K562 (cell line): ENCODE data around the gene REC8. TPM values are rescaled to one million over a fixed set of nuclear protein-coding genes. Genes with fewer than 3 reads are reported as not detected.

Experiments
- ATAC-seq: fragments of 200-7000 bp; cut with Tn5 transposase; 3 replicates; pipeline ENCODE4 v1.9.1; 2020; ENCODE audit warnings: moderate library complexity
- BruUV-seq: library from RNA; stranded (reverse); fragments of 400-500 nt; replicated peaks from 2 replicates; lab custom pipeline; 2021; lab: Mats Ljungman, UMichigan
- CTCF ChIA-PET: fragments of 300-600 bp; formaldehyde crosslinking; extraction: SDS; loops from one replicate; lab custom pipeline; 2021; ENCODE audit warnings: low intra/inter-chr PET ratio; lab: Yijun Ruan, JAX
- POLR2A ChIA-PET: fragments of 300-600, 350-650 bp; sonication (Branson Sonifier 250); formaldehyde crosslinking; extraction: SDS; loops from one replicate; lab custom pipeline; 2021; ENCODE audit warnings: antibody characterized with exemption, inconsistent platforms; lab: Yijun Ruan, JAX
- DNase-seq, 4 experiments: peaks; one replicate each; pipeline versions ENCODE4 v3.0.0 to v3.0.0-alpha.2; 2011 to 2018; ENCODE audit warnings: low spot score in 3 of 4, mixed read lengths in 3 of 4; ENCODE audit errors: extremely low read depth in 1 of 4
- FAIRE-seq: peaks from 2 replicates; lab custom pipeline; 2011; peaks lifted over from hg19 to GRCh38; lab: Jason Lieb, UNC
- H2AFZ ChIP-seq: 2 replicates; pipeline ENCODE4 v1.6.0; 2011; ENCODE audit warnings: low read depth, low read length, control low read depth, inconsistent platforms
- H3K27ac ChIP-seq: fragments of 200-600 bp; 3 replicates; pipeline ENCODE4 v1.8.0; 2011; ENCODE audit warnings: low read depth, mild to moderate bottlenecking, control low read depth, inconsistent platforms, low read length, moderate library complexity, mixed read lengths; ENCODE audit errors: extremely low read depth
- H3K27me3 ChIP-seq, 2 experiments: fragments of 300-600 bp in 1 of 2; 2 replicates in 1 of 2; 3 replicates in 1 of 2; pipeline versions ENCODE4 v1.6.0 to v1.8.0; 2011; ENCODE audit warnings: inconsistent platforms in 2 of 2, low read length in 2 of 2, mild to moderate bottlenecking in 1 of 2, mixed read lengths in 1 of 2, moderate library complexity in 1 of 2; ENCODE audit not compliant: control insufficient read depth in 2 of 2, insufficient read depth in 2 of 2
- H3K36me3 ChIP-seq: fragments of 300-600 bp; 3 replicates; pipeline ENCODE4 v1.8.0; 2011; ENCODE audit warnings: mild to moderate bottlenecking, low read length, inconsistent platforms; ENCODE audit not compliant: control insufficient read depth, insufficient read depth
- H3K4me1 ChIP-seq, 2 experiments: fragments of 200-600 bp in 1 of 2; replicated peaks in 1 of 2; 2 replicates in 1 of 2; 3 replicates in 1 of 2; pipeline versions ENCODE4 v1.5.1 to v1.8.0; 2011; ENCODE audit warnings: inconsistent platforms in 2 of 2, low read length in 2 of 2, mild to moderate bottlenecking in 1 of 2, mixed read lengths in 1 of 2, moderate library complexity in 1 of 2; ENCODE audit not compliant: control insufficient read depth in 2 of 2, insufficient read depth in 2 of 2
- H3K4me2 ChIP-seq: 2 replicates; pipeline ENCODE4 v1.6.1; 2011; ENCODE audit warnings: low read length, control low read depth, inconsistent platforms, mixed read lengths; ENCODE audit not compliant: insufficient read depth
- H3K4me3 ChIP-seq: fragments of 200-600 bp; sonication (generic), shearing (Covaris generic); 2 replicates; pipeline ENCODE4 v1.5.1; 2016; ENCODE audit warnings: control low read depth, inconsistent platforms
- H3K79me2 ChIP-seq: fragments of 200-600 bp; 3 replicates; pipeline ENCODE4 v1.8.0; 2011; ENCODE audit warnings: low read length, inconsistent platforms; ENCODE audit not compliant: control insufficient read depth, insufficient read depth
- H3K9ac ChIP-seq, 2 experiments: 2 replicates each; pipeline versions ENCODE4 v1.6.0 to v1.6.1; 2011; ENCODE audit warnings: low read depth in 2 of 2, low read length in 2 of 2, control low read depth in 1 of 2, inconsistent platforms in 1 of 2, mild to moderate bottlenecking in 1 of 2, mixed read lengths in 1 of 2; ENCODE audit not compliant: insufficient read depth in 1 of 2
- H3K9me1 ChIP-seq: one replicate; pipeline ENCODE4 v1.6.0; 2011; ENCODE audit warnings: inconsistent platforms, mild to moderate bottlenecking, low read length, moderate library complexity; ENCODE audit not compliant: control insufficient read depth, insufficient read depth
- H3K9me3 ChIP-seq: replicated peaks from 2 replicates; pipeline ENCODE4 v1.5.1; 2011; ENCODE audit warnings: low read depth, low read length, inconsistent platforms; ENCODE audit not compliant: control insufficient read depth, insufficient read depth
- H4K20me1 ChIP-seq: replicated peaks from 2 replicates; pipeline ENCODE4 v1.6.1; 2011; ENCODE audit warnings: low read length, inconsistent platforms, mixed read lengths; ENCODE audit not compliant: control insufficient read depth, insufficient read depth
- ARID2 ChIP-seq: fragments of 450-650 bp; IDR thresholded peaks from 2 replicates; pipeline ENCODE4 v1.6.1; 2017; ENCODE audit warnings: antibody characterized with exemption, mild to moderate bottlenecking
- CBFB ChIP-seq: sonication (generic); formaldehyde crosslinking; IDR thresholded peaks from 2 replicates; pipeline ENCODE4 v1.4.0; 2020; ENCODE audit warnings: mild to moderate bottlenecking, missing genetic modification reagents
- HDAC1 ChIP-seq, 2 experiments: fragments of 450-650 bp; IDR thresholded peaks; 2 replicates each; pipeline ENCODE4 v1.6.1; 2016 to 2017; ENCODE audit warnings: inconsistent platforms in 1 of 2, mild to moderate bottlenecking in 1 of 2, moderate library complexity in 1 of 2
- HNRNPLL ChIP-seq: fragments of 200-400 bp; formaldehyde crosslinking; IDR thresholded peaks from 2 replicates; pipeline ENCODE4 v1.6.1; 2017; ENCODE audit warnings: low read length, low read depth, mild to moderate bottlenecking; ENCODE audit not compliant: poor library complexity, severe bottlenecking
- NCOA6 ChIP-seq: fragments of 450-650 bp; IDR thresholded peaks from 2 replicates; pipeline ENCODE4 v1.6.1; 2017; ENCODE audit warnings: mild to moderate bottlenecking
- NFIC ChIP-seq: fragments of 450-650 bp; IDR thresholded peaks from 2 replicates; pipeline ENCODE4 v1.6.1; 2017; ENCODE audit warnings: mild to moderate bottlenecking, inconsistent platforms
- SPI1 ChIP-seq: IDR thresholded peaks from 2 replicates; pipeline ENCODE4 v1.6.1; 2011; ENCODE audit warnings: low read depth, low read length, control low read depth, borderline replicate concordance
- ZNF76 ChIP-seq: fragments of 250-450 bp; sonication (Bioruptor Pico); IDR thresholded peaks from 2 replicates; pipeline ENCODE4 v1.4.0; 2020; ENCODE audit warnings: mild to moderate bottlenecking, moderate library complexity, borderline replicate concordance
- WGBS: fragments of 100-300 bp; shearing (Covaris generic); methylation state at CpG from one replicate; pipeline ENCODE4 v1.1.6; 2016; ENCODE audit warnings: low coverage, mixed read lengths; ENCODE audit not compliant: insufficient coverage; ENCODE audit errors: missing lambda C conversion rate; 5-methylcytosine and 5-hydroxymethylcytosine counted together
- in situ Hi-C: fragments of 300-500 bp; cut with MboI; formaldehyde crosslinking; loops from 4 replicates; pipeline ENCODE4 v1.15.0; 2018; ENCODE audit warnings: inconsistent platforms, mixed read lengths
- intact Hi-C: fragments of 100-400 bp; cut with micrococcal nuclease; formaldehyde crosslinking; loops from 2 replicates; pipeline ENCODE4 v1.14.2; 2022
- polyA plus RNA-seq, 8 experiments: library from polyadenylated mRNA; depleted of rRNA in 4 of 8; stranded (reverse) in 5 of 8; unstranded in 3 of 8; fragments of >200 nt; fragmentation: Nextera tagmentation in 2 of 8; fragmentation: Illumina TruSeq in 1 of 8; extraction: Ambion mirVana in 2 of 8; extraction: Trizol in 1 of 8; gene quantifications; 2 replicates each; pipeline versions ENCODE4 v1.2.1 to v1.2.3, GENCODE V29; 2011 to 2014; ENCODE audit warnings: inconsistent platforms in 1 of 8, missing spikeins in 1 of 8
- total RNA-seq, 7 experiments: library from RNA; depleted of rRNA in 6 of 7; stranded (reverse); fragments of >200 nt in 6 of 7; fragmentation: Illumina TruSeq in 2 of 7; extraction: Trizol in 2 of 7; gene quantifications; 2 replicates each; pipeline versions ENCODE4 v1.2.1 to v1.2.3, GENCODE V29; 2011 to 2021; ENCODE audit warnings: low replicate concordance in 1 of 7

Gene REC8
- total and polyA plus RNA-seq, 9 of the 15 experiments (the other 6 are each of a cell fraction or from before 2014, with no cell fraction given), result 0.11 to 2.5 (median 0.85) TPM

- peak overlapping the region; percentile 96 to 99 for H3K9ac ChIP-seq
- H3K4me2 ChIP-seq, result peak overlapping the region; percentile 86
- peak overlapping the region; percentile 97 for H3K27ac ChIP-seq
- H3K79me2 ChIP-seq, result peaks cover 51% of the 10 kb centered on the region
- POLR2A ChIA-PET, result interaction anchor here (0.9 to 3.2 kb wide), 7 partner anchors 8 to 875 kb away, joined by 3 to 21 read pairs (median 5); partner anchors contain the start of genes CHMP4A, IRF9 and MDP1
- 0 out of 2 replicates have a peak, but pooled peaks cover 1% of the 10 kb centered on the region for H3K9me3 ChIP-seq
- peak; percentile 78 for FAIRE-seq
- peak overlapping the region; percentile 98 for H2AFZ ChIP-seq
- in situ Hi-C loops, result no loop called here
- TF ChIP-seq HDAC1 (IDR thresholded peaks at IDR 0.05) (0 out of 4 replicates have a peak, but pooled peaks of 1 of the 2 experiments have one; percentile 22), HNRNPLL (peak; percentile 9), ZNF76 (no peak), NCOA6 (peak; percentile 74; the same call in 1 of the 2 replicates), NFIC (peak; percentile 44), CBFB (CRISPR knock-in tag) (no peak), SPI1 (peak; percentile 69; the same call in 1 of the 2 replicates), ARID2 (no peak)
- TF ChIP-seq, all 486 proteins: peak for 5
- WGBS, result 2% methylated on average over 32 of the region's 33 CpGs
- H3K27me3 ChIP-seq, result no peaks in the 10 kb centered on the region
- no peaks in the 10 kb centered on the region for H4K20me1 ChIP-seq
- peaks cover 26% of the 10 kb centered on the region; the same call in 2 of the 3 replicates for H3K36me3 ChIP-seq
- CTCF ChIA-PET, result no interaction called here
- TSS peak; percentile 83 for BruUV-seq
- peaks cover 6 to 13% of the 10 kb centered on the region in 2 experiments; a peak in 3 of 5 replicates for H3K4me1 ChIP-seq
- peak in 2 of 4 experiments; percentile 27 to 50 for DNase-seq
- H3K4me3 ChIP-seq, result peak overlapping the region; percentile 67
- intact Hi-C loops, result no loop called here
- H3K9me1 ChIP-seq, result no peaks in the 10 kb centered on the region
- ATAC-seq, result peak; percentile 66
Observed at GRCh38 chr14:24196071-24197055, 24.5 kb downstream of the REC8 start.
